Right forelimb (tissue), 1 donor: ENCODE measurements around the gene SLX1B.
"Not testable (repeated sequence)": the region's sequence is repeated elsewhere in the genome, so short reads cannot be mapped to it uniquely, and the experiment has no call there.

ENCODE experiments used
- DNase-seq: peaks from one replicate; pipeline ENCODE4 v3.0.0-alpha.2; 2018

The SLX1B gene

GRCh38 chr16:29454269-29454668 lies at the start of gene SLX1B, which contains the start of gene BOLA2:
SLX1B (plus strand) TSS chr16:29454533.
BOLA2 (minus strand) TSS chr16:29454351; CDS start chr16:29454253, 98 bp downstream.
- DNase-seq, result not testable (repeated sequence)

- not testable (repeated sequence) for DNase-seq
Measured at GRCh38 chr16:29405249-29405648, 49.1 kb upstream of the SLX1B start.

GRCh38 chr16:29423587-29423986 lies 30.7 kb upstream of the SLX1B start:
- not testable (repeated sequence) for DNase-seq

GRCh38 chr16:29425390-29425789 lies 28.9 kb upstream of the SLX1B start:
- not testable (repeated sequence) for DNase-seq

- DNase-seq, result not testable (repeated sequence)
Measured at GRCh38 chr16:29453754-29454153, 579 bp upstream of the SLX1B start.

GRCh38 chr16:29454828-29455227 lies 495 bp downstream of the SLX1B start:
- not testable (repeated sequence) for DNase-seq

- DNase-seq, result not testable (repeated sequence)
Measured at GRCh38 chr16:29457660-29458059, 3.3 kb downstream of the SLX1B start.

- DNase-seq, result not testable (repeated sequence)
Measured at GRCh38 chr16:29459706-29460646, 5.6 kb downstream of the SLX1B start, which contains the start of gene SULT1A4. SULT1A4 (plus strand) TSS chr16:29459913; CDS start chr16:29461386, 1,473 bp downstream.

GRCh38 chr16:29460647-29461030 lies 6.3 kb downstream of the SLX1B start:
- not testable (repeated sequence) for DNase-seq

- DNase-seq, result not testable (repeated sequence)
Measured at GRCh38 chr16:29465985-29466824, 11.9 kb downstream of the SLX1B start.

GRCh38 chr16:29466904-29467303 lies 12.6 kb downstream of the SLX1B start:
- not testable (repeated sequence) for DNase-seq

GRCh38 chr16:29467654-29468366 lies 13.5 kb downstream of the SLX1B start:
- not testable (repeated sequence) for DNase-seq

GRCh38 chr16:29469660-29470059 lies 15.3 kb downstream of the SLX1B start:
- DNase-seq, result not testable (repeated sequence)

- DNase-seq, result not testable (repeated sequence)
Measured at GRCh38 chr16:29472065-29472464, 17.7 kb downstream of the SLX1B start.

GRCh38 chr16:29482276-29482675 lies 27.9 kb downstream of the SLX1B start:
- not testable (repeated sequence) for DNase-seq

GRCh38 chr16:29506308-29506707 lies 52.0 kb downstream of the SLX1B start, which contains the start of gene NPIPB12:
NPIPB12 (minus strand) TSS chr16:29506408.
- not testable (repeated sequence) for DNase-seq
